Adrenal gland (tissue), 5 donors: Measurements from ENCODE around the gene ERMARD.
A peak's percentile ranks its signal among the peaks of the same experiment; 100 is the strongest.

Experiments
- POLR2A ChIP-seq, 2 donors: fragments of 450-650 bp; IDR thresholded peaks; one replicate each; pipeline ENCODE4 v1.6.1; 2017; ENCODE audit warnings: antibody characterized with exemption in 2 of 2, mild to moderate bottlenecking in 2 of 2, moderate library complexity in 1 of 2
- TF ChIP-seq, protein P1 (sequence below), 6 experiments: fragments of 450-650 bp in 4 of 6; fragments of 200-600 bp in 2 of 6; sonication (generic) in 1 of 6; IDR thresholded peaks; 1 replicate in 5 of 6; 2 replicates in 1 of 6; pipeline versions ENCODE4 v1.5.1 to v1.8.0; 2016 to 2021; ENCODE audit warnings: antibody characterized with exemption in 6 of 6, mild to moderate bottlenecking in 2 of 6, moderate library complexity in 1 of 6
- donor health status: DM: no; HTN: no; CAD: no.

DNA sequence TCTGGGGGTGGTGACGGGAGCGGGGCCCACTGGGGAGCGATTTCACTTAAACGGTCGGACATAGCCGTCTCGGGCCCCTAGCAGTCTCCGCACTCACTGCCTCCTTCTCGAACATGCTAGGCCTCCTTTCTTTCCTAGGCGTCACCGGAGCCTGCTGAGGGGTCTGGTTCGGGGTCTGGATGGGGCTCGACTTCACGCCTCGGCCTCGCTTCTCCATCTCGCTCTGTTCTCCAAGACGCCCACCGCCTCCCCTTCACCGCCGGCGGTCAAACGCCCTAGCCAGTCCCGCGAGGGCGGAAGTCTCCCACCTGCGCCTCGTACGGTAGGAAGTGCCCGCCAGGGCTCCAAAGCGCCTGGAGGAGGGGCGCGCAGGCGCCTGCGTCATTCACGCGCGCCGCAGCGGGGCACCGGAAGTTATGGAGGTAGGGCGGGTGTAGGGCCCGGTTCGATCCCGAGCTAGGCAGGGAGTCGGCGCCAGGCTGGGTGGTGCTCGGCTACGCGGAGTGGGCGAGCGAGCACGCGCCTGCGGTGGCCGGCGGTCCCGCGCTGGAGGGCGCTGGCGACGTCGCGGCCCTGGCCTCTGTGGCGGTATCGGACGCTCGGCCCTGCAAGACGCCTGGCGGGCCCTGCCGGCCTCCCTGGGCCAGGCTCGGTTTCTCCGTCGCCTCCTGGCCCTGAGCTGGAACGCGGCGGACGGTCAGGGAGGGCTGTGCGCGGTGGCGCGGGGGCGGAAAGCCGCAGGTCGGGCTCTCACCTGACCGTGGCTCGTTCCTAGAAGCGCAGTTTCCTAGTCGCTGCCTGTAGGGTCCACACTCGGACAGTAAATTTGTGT is at the start of gene ERMARD, which contains the start of gene DYNLT2:
- TF ChIP-seq, protein P1, sequence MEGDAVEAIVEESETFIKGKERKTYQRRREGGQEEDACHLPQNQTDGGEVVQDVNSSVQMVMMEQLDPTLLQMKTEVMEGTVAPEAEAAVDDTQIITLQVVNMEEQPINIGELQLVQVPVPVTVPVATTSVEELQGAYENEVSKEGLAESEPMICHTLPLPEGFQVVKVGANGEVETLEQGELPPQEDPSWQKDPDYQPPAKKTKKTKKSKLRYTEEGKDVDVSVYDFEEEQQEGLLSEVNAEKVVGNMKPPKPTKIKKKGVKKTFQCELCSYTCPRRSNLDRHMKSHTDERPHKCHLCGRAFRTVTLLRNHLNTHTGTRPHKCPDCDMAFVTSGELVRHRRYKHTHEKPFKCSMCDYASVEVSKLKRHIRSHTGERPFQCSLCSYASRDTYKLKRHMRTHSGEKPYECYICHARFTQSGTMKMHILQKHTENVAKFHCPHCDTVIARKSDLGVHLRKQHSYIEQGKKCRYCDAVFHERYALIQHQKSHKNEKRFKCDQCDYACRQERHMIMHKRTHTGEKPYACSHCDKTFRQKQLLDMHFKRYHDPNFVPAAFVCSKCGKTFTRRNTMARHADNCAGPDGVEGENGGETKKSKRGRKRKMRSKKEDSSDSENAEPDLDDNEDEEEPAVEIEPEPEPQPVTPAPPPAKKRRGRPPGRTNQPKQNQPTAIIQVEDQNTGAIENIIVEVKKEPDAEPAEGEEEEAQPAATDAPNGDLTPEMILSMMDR (IDR thresholded peaks at IDR 0.05), result peak in 4 of 6 experiments; percentile 47 to 65 (median 58)
- peak; percentile 63 to 90 for TF ChIP-seq POLR2A (IDR thresholded peaks at IDR 0.05)
